Neural cell (in vitro differentiated cells): Measurements from ENCODE around the gene CLINT1. TPM values are rescaled to one million over a fixed set of nuclear protein-coding genes. Genes with fewer than 3 reads are reported as not detected.

Experiments used
- H2AFZ ChIP-seq: fragments of 200-600, 300-800 bp; sonication (generic), shearing (Covaris generic); 2 replicates; pipeline ENCODE4 v1.6.0; 2014; ENCODE audit warnings: low read depth, mild to moderate bottlenecking, antibody characterized with exemption, low read length, moderate library complexity
- H3F3A ChIP-seq: fragments of 200-600 bp; shearing (Covaris generic); 2 replicates; pipeline ENCODE4 v1.6.1; 2016; ENCODE audit warnings: mild to moderate bottlenecking, moderate library complexity, mixed read lengths, antibody characterized with exemption, low read length; ENCODE audit not compliant: insufficient read depth, poor library complexity, severe bottlenecking
- H3K27ac ChIP-seq: fragments of 200-600, 300-800 bp; sonication (generic), shearing (Covaris generic); 2 replicates; pipeline ENCODE4 v1.5.1; 2014; ENCODE audit warnings: mild to moderate bottlenecking, low read length, moderate library complexity
- H3K27me3 ChIP-seq: fragments of 300-800, 200-600 bp; sonication (generic), shearing (Covaris generic); 2 replicates; pipeline ENCODE4 v1.6.0; 2014; ENCODE audit warnings: mild to moderate bottlenecking, low read depth, low read length, moderate library complexity; ENCODE audit not compliant: insufficient read depth
- H3K36me3 ChIP-seq: fragments of 300-800, 200-600 bp; sonication (generic), shearing (Covaris generic); 2 replicates; pipeline ENCODE4 v1.5.1; 2014; ENCODE audit warnings: mild to moderate bottlenecking, antibody characterized with exemption, low read length, moderate library complexity; ENCODE audit not compliant: insufficient read depth
- H3K4me2 ChIP-seq: fragments of 300-800, 200-600 bp; sonication (generic), shearing (Covaris generic); 2 replicates; pipeline ENCODE4 v1.6.0; 2014; ENCODE audit warnings: mild to moderate bottlenecking, low read length
- H3K4me3 ChIP-seq: fragments of 300-800, 200-600 bp; sonication (generic), shearing (Covaris generic); 2 replicates; pipeline ENCODE4 v1.5.1; 2014; ENCODE audit warnings: mild to moderate bottlenecking, low read length, moderate library complexity
- H3K79me2 ChIP-seq: fragments of 200-600 bp; shearing (Covaris generic); replicated peaks from 2 replicates; pipeline ENCODE4 v1.6.0; 2014; ENCODE audit warnings: mild to moderate bottlenecking, low read length, moderate library complexity; ENCODE audit not compliant: insufficient read depth
- H3K9ac ChIP-seq: fragments of 300-800, 200-600 bp; sonication (generic), shearing (Covaris generic); 2 replicates; pipeline ENCODE4 v1.6.1; 2016; ENCODE audit warnings: mild to moderate bottlenecking, low read length, mixed read lengths
- H3K9me2 ChIP-seq: fragments of 200-600 bp; shearing (Covaris generic); 2 replicates; pipeline ENCODE4 v1.6.1; 2016; ENCODE audit warnings: mild to moderate bottlenecking, low read length, mixed read lengths; ENCODE audit not compliant: insufficient read depth
- H3K9me3 ChIP-seq: fragments of 200-600, 300-800 bp; sonication (generic), shearing (Covaris generic); 2 replicates; pipeline ENCODE4 v1.6.1; 2016; ENCODE audit warnings: mild to moderate bottlenecking, mixed run types, low read length, moderate library complexity, mixed read lengths
- H4K20me1 ChIP-seq: fragments of 200-600 bp; shearing (Covaris generic); 2 replicates; pipeline ENCODE4 v1.6.1; 2016; ENCODE audit warnings: mild to moderate bottlenecking, mixed run types; ENCODE audit not compliant: insufficient read depth
- CTCF ChIP-seq: fragments of 450-650 bp; IDR thresholded peaks from 2 replicates; pipeline ENCODE4 v1.5.1; 2014; ENCODE audit warnings: antibody characterized with exemption, mild to moderate bottlenecking, moderate library complexity; ENCODE audit not compliant: poor library complexity, severe bottlenecking
- EP300 ChIP-seq: fragments of 450-650 bp; conservative IDR thresholded peaks from 2 replicates; pipeline ENCODE4 v1.6.1; 2014; ENCODE audit warnings: antibody characterized with exemption, mild to moderate bottlenecking, moderate library complexity; ENCODE audit not compliant: poor library complexity, severe bottlenecking
- EZH2 ChIP-seq: fragments of 200-600, 300-800 bp; shearing (Covaris generic), sonication (generic); IDR thresholded peaks from 2 replicates; pipeline ENCODE4 v1.6.1; 2014; ENCODE audit warnings: antibody characterized with exemption, low read length, borderline replicate concordance, mild to moderate bottlenecking; ENCODE audit not compliant: insufficient read depth, poor library complexity, severe bottlenecking
- MXI1 ChIP-seq: fragments of 450-650 bp; conservative IDR thresholded peaks from 2 replicates; pipeline ENCODE4 v1.6.1; 2014; ENCODE audit warnings: antibody characterized with exemption, mild to moderate bottlenecking; ENCODE audit not compliant: poor library complexity, severe bottlenecking
- POLR2AphosphoS5 ChIP-seq: IDR thresholded peaks from 2 replicates; pipeline ENCODE4 v1.6.1; 2012
- RAD21 ChIP-seq: fragments of 450-650 bp; conservative IDR thresholded peaks from 2 replicates; pipeline ENCODE4 v1.6.1; 2014; ENCODE audit warnings: antibody characterized with exemption, mild to moderate bottlenecking, moderate library complexity
- SMC3 ChIP-seq: fragments of 450-650 bp; conservative IDR thresholded peaks from 2 replicates; pipeline ENCODE4 v1.6.1; 2014; ENCODE audit warnings: antibody characterized with exemption, mild to moderate bottlenecking, moderate library complexity; ENCODE audit not compliant: poor library complexity
- TAF1 ChIP-seq: IDR thresholded peaks from 2 replicates; pipeline ENCODE4 v1.6.1; 2012; ENCODE audit warnings: low read depth
- polyA plus RNA-seq: library from polyadenylated mRNA; depleted of rRNA; stranded (reverse); fragments of >200 nt; gene quantifications from 2 replicates; pipeline ENCODE4 v1.2.3, GENCODE V29; 2014
- TF ChIP-seq, protein P1 (sequence below): IDR thresholded peaks from 2 replicates; pipeline ENCODE4 v1.6.1; 2012; ENCODE audit warnings: borderline replicate concordance

Gene CLINT1
- polyA plus RNA-seq, 1 donor from 2014 or later = 47.3 TPM

DNA sequence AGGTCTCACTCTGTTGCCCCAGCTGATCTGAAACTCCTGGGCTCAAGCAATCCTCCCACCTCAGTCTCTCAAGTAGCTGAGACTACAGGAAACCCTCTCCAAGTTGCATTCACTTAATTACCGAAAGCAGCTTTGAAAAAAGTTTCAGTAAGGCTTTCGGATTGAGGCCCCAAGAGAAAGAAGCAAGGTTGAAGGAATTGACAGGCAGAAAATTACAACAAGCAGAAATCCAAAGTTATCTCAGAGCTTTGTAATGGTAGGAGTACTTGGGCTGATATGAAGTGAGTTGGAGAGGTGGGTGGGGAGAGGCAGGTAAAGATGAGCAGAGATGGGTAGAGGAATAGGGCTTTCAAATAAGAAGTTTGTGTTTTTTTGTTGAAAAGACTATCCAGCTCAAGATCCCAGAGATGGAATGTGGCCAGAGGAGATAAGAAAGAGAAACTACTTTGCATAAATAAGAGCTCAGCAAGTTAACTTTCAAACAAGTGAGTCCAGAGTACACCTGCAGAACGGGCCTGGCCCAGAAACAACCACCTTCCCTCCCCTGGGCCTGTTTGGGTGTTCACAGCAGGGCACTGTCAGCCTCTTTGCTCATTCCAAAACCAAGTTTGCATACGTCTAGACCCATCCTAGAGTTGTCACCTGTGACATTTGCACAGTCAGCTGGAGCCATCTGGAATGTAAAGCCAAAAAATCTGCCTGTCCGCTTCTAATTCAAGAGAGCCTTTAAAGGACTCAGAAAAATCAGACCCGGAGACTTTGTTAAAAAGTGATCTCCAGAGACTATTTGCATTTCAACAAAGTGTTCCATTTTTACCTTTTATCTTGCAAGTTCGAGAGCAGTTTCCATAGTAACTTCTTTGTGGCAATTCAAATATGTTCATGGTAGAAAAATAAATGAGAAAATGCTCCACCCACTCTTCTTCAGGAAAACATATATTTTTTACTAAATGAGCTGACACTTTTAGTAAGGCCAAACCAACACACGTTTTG lies 2.2 kb upstream of the CLINT1 start (continued):
- TF ChIP-seq CTCF = no peak

DNA sequence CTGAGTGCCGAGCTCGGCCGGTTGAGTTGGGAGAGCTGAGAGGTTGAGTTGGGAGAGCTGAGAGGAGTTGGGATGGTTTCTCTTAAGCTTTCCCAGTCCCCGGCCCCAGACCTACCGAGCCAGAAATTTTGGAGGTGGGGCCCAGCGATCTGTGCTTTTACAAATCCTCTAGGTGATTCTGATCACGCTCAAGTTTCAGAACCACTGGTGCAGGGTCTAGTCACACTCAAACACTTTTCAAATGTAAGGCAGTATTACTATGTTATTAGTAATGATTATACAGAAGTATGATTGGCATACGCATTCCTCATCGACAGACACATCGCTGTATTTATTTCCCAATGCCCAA lies 256 bp upstream of the CLINT1 start:
- H3K36me3 ChIP-seq = no peaks in the 10 kb centered on the region
- H3K79me2 ChIP-seq = peaks cover 45% of the 10 kb centered on the region
- peak overlapping the region; percentile 97 for H2AFZ ChIP-seq
- H3K9me3 ChIP-seq = no peaks in the 10 kb centered on the region
- no peaks in the 10 kb centered on the region for H3K27me3 ChIP-seq
- TF ChIP-seq RAD21 (no peak), MXI1 (no peak), EZH2 (no peak), CTCF (no peak), EP300 (no peak), SMC3 (no peak), TAF1 (no peak), POLR2AphosphoS5 (no peak)
- TF ChIP-seq, protein P1, sequence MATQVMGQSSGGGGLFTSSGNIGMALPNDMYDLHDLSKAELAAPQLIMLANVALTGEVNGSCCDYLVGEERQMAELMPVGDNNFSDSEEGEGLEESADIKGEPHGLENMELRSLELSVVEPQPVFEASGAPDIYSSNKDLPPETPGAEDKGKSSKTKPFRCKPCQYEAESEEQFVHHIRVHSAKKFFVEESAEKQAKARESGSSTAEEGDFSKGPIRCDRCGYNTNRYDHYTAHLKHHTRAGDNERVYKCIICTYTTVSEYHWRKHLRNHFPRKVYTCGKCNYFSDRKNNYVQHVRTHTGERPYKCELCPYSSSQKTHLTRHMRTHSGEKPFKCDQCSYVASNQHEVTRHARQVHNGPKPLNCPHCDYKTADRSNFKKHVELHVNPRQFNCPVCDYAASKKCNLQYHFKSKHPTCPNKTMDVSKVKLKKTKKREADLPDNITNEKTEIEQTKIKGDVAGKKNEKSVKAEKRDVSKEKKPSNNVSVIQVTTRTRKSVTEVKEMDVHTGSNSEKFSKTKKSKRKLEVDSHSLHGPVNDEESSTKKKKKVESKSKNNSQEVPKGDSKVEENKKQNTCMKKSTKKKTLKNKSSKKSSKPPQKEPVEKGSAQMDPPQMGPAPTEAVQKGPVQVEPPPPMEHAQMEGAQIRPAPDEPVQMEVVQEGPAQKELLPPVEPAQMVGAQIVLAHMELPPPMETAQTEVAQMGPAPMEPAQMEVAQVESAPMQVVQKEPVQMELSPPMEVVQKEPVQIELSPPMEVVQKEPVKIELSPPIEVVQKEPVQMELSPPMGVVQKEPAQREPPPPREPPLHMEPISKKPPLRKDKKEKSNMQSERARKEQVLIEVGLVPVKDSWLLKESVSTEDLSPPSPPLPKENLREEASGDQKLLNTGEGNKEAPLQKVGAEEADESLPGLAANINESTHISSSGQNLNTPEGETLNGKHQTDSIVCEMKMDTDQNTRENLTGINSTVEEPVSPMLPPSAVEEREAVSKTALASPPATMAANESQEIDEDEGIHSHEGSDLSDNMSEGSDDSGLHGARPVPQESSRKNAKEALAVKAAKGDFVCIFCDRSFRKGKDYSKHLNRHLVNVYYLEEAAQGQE = no peak
- peak overlapping the region; percentile 39 for H3K4me2 ChIP-seq
- H4K20me1 ChIP-seq = no peaks in the 10 kb centered on the region
- peak overlapping the region; percentile 90 for H3K9ac ChIP-seq
- H3K4me3 ChIP-seq = peak overlapping the region; percentile 76
- H3K27ac ChIP-seq = no peak overlapping the region
- no peaks in the 10 kb centered on the region for H3K9me2 ChIP-seq
- H3F3A ChIP-seq = no peaks in the 10 kb centered on the region
